Astrocyte (in vitro differentiated cells and primary cell): ENCODE measurements around the gene C1orf141. TPM values are rescaled to one million over a fixed set of nuclear protein-coding genes. Genes with fewer than 3 reads are reported as not detected.

ENCODE experiments used
- DNase-seq: peaks from one replicate; pipeline ENCODE4 v3.0.0-alpha.2; 2010; ENCODE audit warnings: low read depth
- FAIRE-seq: peaks from 2 replicates; lab custom pipeline; 2011; peaks lifted over from hg19 to GRCh38; lab: Jason Lieb, UNC
- H2AFZ ChIP-seq: 2 replicates; pipeline ENCODE4 v1.6.0; 2012; ENCODE audit warnings: low read depth, low read length, inconsistent platforms
- H3K27ac ChIP-seq: 2 replicates; pipeline ENCODE4 v1.5.1; 2011; ENCODE audit warnings: low read depth, low read length, inconsistent platforms
- H3K27me3 ChIP-seq: 2 replicates; pipeline ENCODE4 v1.6.0; 2011; ENCODE audit warnings: low read length, inconsistent platforms; ENCODE audit not compliant: insufficient read depth
- H3K36me3 ChIP-seq: 2 replicates; pipeline ENCODE4 v1.5.1; 2011; ENCODE audit warnings: low read length, inconsistent platforms; ENCODE audit not compliant: insufficient read depth
- H3K4me1 ChIP-seq: 2 replicates; pipeline ENCODE4 v1.5.1; 2011; ENCODE audit warnings: low read length, inconsistent platforms; ENCODE audit not compliant: insufficient read depth
- H3K4me2 ChIP-seq: 2 replicates; pipeline ENCODE4 v1.6.0; 2012; ENCODE audit warnings: low read length, inconsistent platforms
- H3K4me3 ChIP-seq: 2 replicates; pipeline ENCODE4 v1.5.1; 2011; ENCODE audit warnings: low read depth, mild to moderate bottlenecking, low read length, inconsistent platforms; ENCODE audit not compliant: insufficient read depth
- H3K79me2 ChIP-seq: 2 replicates; pipeline ENCODE4 v1.6.0; 2012; ENCODE audit warnings: mild to moderate bottlenecking, low read length, inconsistent platforms; ENCODE audit not compliant: insufficient read depth
- H3K9ac ChIP-seq: 2 replicates; pipeline ENCODE4 v1.6.0; 2012; ENCODE audit warnings: mild to moderate bottlenecking, low read length, inconsistent platforms
- H3K9me3 ChIP-seq: 2 replicates; pipeline ENCODE4 v1.5.1; 2012; ENCODE audit warnings: low read depth, mild to moderate bottlenecking, low read length, inconsistent platforms; ENCODE audit not compliant: insufficient read depth
- H4K20me1 ChIP-seq: 2 replicates; pipeline ENCODE4 v1.6.0; 2012; ENCODE audit warnings: low read length, inconsistent platforms; ENCODE audit not compliant: insufficient read depth
- H3K27ac Mint-ChIP-seq: one replicate; pipeline ENCODE4 v1.8.0; 2021; ENCODE audit warnings: mild to moderate bottlenecking, mixed read lengths; ENCODE audit not compliant: unreplicated experiment
- H3K27me3 Mint-ChIP-seq: one replicate; pipeline ENCODE4 v1.8.0; 2021; ENCODE audit warnings: low read depth, mixed read lengths; ENCODE audit not compliant: unreplicated experiment
- H3K36me3 Mint-ChIP-seq: one replicate; pipeline ENCODE4 v1.8.0; 2021; ENCODE audit warnings: low read depth, mixed read lengths; ENCODE audit not compliant: unreplicated experiment
- H3K4me1 Mint-ChIP-seq: one replicate; pipeline ENCODE4 v1.8.0; 2021; ENCODE audit warnings: low read depth, mixed read lengths; ENCODE audit not compliant: unreplicated experiment
- H3K4me3 Mint-ChIP-seq: one replicate; pipeline ENCODE4 v1.8.0; 2021; ENCODE audit warnings: mild to moderate bottlenecking, moderate library complexity, mixed read lengths; ENCODE audit not compliant: unreplicated experiment
- H3K9me3 Mint-ChIP-seq: one replicate; pipeline ENCODE4 v1.8.0; 2021; ENCODE audit warnings: mild to moderate bottlenecking, mixed read lengths; ENCODE audit not compliant: unreplicated experiment
- EZH2 ChIP-seq: IDR thresholded peaks from 2 replicates; pipeline ENCODE4 v1.6.1; 2012; ENCODE audit warnings: mild to moderate bottlenecking, low read length, inconsistent platforms; ENCODE audit not compliant: insufficient read depth
- total RNA-seq: library from RNA; stranded (reverse); gene quantifications from 2 replicates; pipeline ENCODE4 v1.2.1, GENCODE V29; 2021
- TF ChIP-seq, protein P1 (sequence below): IDR thresholded peaks from 2 replicates; pipeline ENCODE4 v1.5.1; 2011; ENCODE audit warnings: low read depth, mild to moderate bottlenecking, inconsistent platforms, low read length, moderate library complexity; ENCODE audit not compliant: insufficient read depth

Gene C1orf141
- total RNA-seq, 1 donor from 2014 or later, result not detected

DNA sequence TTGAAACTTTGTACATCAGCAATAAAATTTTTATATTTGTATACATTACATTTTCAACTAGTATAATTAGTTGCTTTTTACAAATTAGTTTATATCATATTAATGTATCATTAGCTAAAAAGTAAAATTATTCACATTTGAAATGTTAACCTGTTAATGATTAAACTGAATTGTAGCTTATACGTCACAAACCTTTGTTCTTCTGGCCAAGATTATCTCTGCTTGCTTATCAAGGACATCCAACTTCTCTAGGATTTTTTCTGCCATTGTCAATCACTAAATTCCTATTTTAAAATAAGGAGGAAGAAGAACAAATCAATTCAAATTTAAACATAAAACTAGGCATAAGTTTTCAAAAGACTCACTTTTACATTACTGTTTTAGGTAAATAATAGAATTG lies 7.8 kb downstream of the C1orf141 start:
- H3K4me1 ChIP-seq, result no peaks in the 10 kb centered on the region
- Mint-ChIP-seq H3K4me1 (peaks cover 7% of the 10 kb centered on the region), H3K4me3 (no peak overlapping the region), H3K9me3 (no peaks in the 10 kb centered on the region), H3K27me3 (no peaks in the 10 kb centered on the region), H3K27ac (no peak overlapping the region), H3K36me3 (no peaks in the 10 kb centered on the region)
- no peak overlapping the region for H3K4me2 ChIP-seq
- H3K4me3 ChIP-seq, result no peak overlapping the region
- H2AFZ ChIP-seq, result no peak overlapping the region
- H3K79me2 ChIP-seq, result no peaks in the 10 kb centered on the region
- no peak overlapping the region for H3K9ac ChIP-seq
- H3K27me3 ChIP-seq, result no peaks in the 10 kb centered on the region
- no peaks in the 10 kb centered on the region for H3K9me3 ChIP-seq
- TF ChIP-seq, protein P1, sequence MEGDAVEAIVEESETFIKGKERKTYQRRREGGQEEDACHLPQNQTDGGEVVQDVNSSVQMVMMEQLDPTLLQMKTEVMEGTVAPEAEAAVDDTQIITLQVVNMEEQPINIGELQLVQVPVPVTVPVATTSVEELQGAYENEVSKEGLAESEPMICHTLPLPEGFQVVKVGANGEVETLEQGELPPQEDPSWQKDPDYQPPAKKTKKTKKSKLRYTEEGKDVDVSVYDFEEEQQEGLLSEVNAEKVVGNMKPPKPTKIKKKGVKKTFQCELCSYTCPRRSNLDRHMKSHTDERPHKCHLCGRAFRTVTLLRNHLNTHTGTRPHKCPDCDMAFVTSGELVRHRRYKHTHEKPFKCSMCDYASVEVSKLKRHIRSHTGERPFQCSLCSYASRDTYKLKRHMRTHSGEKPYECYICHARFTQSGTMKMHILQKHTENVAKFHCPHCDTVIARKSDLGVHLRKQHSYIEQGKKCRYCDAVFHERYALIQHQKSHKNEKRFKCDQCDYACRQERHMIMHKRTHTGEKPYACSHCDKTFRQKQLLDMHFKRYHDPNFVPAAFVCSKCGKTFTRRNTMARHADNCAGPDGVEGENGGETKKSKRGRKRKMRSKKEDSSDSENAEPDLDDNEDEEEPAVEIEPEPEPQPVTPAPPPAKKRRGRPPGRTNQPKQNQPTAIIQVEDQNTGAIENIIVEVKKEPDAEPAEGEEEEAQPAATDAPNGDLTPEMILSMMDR, result no peak
- TF ChIP-seq EZH2, result no peak
- no peaks in the 10 kb centered on the region for H3K36me3 ChIP-seq
- no peaks in the 10 kb centered on the region for H4K20me1 ChIP-seq
- H3K27ac ChIP-seq, result no peak overlapping the region
- no peak for DNase-seq
- FAIRE-seq, result no peak

DNA sequence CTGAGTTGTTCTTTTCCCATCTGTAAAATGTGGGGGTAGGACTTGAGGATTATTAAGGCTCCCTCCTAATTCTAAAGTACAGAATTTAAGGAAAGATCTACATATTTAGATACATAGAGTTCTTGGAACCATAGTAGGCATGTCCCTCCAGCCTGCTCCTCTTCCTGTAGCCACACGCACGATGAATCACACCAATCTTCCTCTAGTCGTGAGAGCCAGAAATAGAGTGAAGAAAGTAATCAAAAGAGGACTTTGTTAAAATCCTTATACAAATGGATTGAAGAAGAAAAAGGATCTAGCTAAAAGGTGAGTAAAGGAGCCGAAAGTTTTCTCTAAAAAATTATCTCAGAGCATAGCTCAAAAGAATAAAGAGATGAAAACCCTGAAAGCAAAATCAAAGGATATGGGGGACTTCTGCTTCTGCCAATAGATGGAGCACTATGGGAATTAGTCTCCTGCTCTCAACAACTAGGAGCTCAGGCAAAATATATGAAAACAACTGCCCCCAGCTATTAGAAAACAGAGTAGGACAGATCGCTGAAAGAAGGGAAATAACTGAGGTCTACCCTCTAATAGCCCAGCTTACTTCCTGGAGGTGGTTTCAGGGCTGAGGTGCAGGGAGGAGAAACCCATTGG lies 8.5 kb downstream of the C1orf141 start:
- H3K4me2 ChIP-seq, result peak overlapping the region; percentile 16
- Mint-ChIP-seq H3K27ac (peak overlapping the region; percentile 67), H3K36me3 (no peaks in the 10 kb centered on the region), H3K4me3 (no peak overlapping the region), H3K27me3 (no peaks in the 10 kb centered on the region), H3K9me3 (no peaks in the 10 kb centered on the region), H3K4me1 (peaks cover 7% of the 10 kb centered on the region)
- no peak overlapping the region for H3K9ac ChIP-seq
- FAIRE-seq, result no peak
- TF ChIP-seq EZH2, result no peak
- TF ChIP-seq, protein P1, result no peak
- DNase-seq, result no peak
- H3K27ac ChIP-seq, result no peak overlapping the region
- no peaks in the 10 kb centered on the region for H3K4me1 ChIP-seq
- no peak overlapping the region for H3K4me3 ChIP-seq
- H3K36me3 ChIP-seq, result no peaks in the 10 kb centered on the region
- H3K27me3 ChIP-seq, result no peaks in the 10 kb centered on the region
- H3K9me3 ChIP-seq, result no peaks in the 10 kb centered on the region
- H4K20me1 ChIP-seq, result no peaks in the 10 kb centered on the region
- H2AFZ ChIP-seq, result peak overlapping the region; percentile 6
- H3K79me2 ChIP-seq, result no peaks in the 10 kb centered on the region

GRCh38 chr1:67124455-67124854 lies 10.3 kb downstream of the C1orf141 start:
- Histone ChIP-seq H3K27ac (no peak overlapping the region), H3K36me3 (no peaks in the 10 kb centered on the region), H3K9ac (no peak overlapping the region), H3K79me2 (no peaks in the 10 kb centered on the region), H2AFZ (no peak overlapping the region), H4K20me1 (no peaks in the 10 kb centered on the region), H3K27me3 (no peaks in the 10 kb centered on the region), H3K4me3 (no peak overlapping the region), H3K4me1 (no peaks in the 10 kb centered on the region), H3K9me3 (no peaks in the 10 kb centered on the region), H3K4me2 (no peak overlapping the region)
- Mint-ChIP-seq H3K4me1 (peaks cover 7% of the 10 kb centered on the region), H3K27me3 (no peaks in the 10 kb centered on the region), H3K36me3 (no peaks in the 10 kb centered on the region), H3K4me3 (no peak overlapping the region), H3K27ac (no peak overlapping the region), H3K9me3 (no peaks in the 10 kb centered on the region)
- FAIRE-seq (no peak), DNase-seq (no peak)
- no peak for TF ChIP-seq EZH2
- TF ChIP-seq, protein P1, result no peak
